Panc1 (cell line): Measurements from ENCODE around the gene PRKCA.

Experiments
- CTCF ChIP-seq: fragments of 450-650 bp; IDR thresholded peaks from 2 replicates; pipeline ENCODE4 v1.5.1; 2017; ENCODE audit warnings: mild to moderate bottlenecking
- POLR2AphosphoS5 ChIP-seq: IDR thresholded peaks from 2 replicates; pipeline ENCODE4 v1.6.1; 2012; ENCODE audit warnings: mild to moderate bottlenecking, low read depth, low read length, moderate library complexity
- REST ChIP-seq, 2 experiments: IDR thresholded peaks; 2 replicates each; pipeline ENCODE4 v1.6.1; 2011 to 2012; ENCODE audit warnings: low read depth in 2 of 2, control low read depth in 1 of 2, low read length in 1 of 2, mild to moderate bottlenecking in 1 of 2, moderate library complexity in 1 of 2; ENCODE audit not compliant: insufficient read depth in 1 of 2
- TCF7L2 ChIP-seq: IDR thresholded peaks from 2 replicates; pipeline ENCODE4 v1.6.1; 2011; ENCODE audit warnings: mild to moderate bottlenecking, low read depth, low read length, inconsistent platforms

GRCh38 chr17:66343531-66344078 is 41.2 kb downstream of the PRKCA start:
- TF ChIP-seq REST (IDR thresholded peaks at IDR 0.05; ENCODE audit: insufficient read depth in 1 of 2, low read depth in 2 of 2, low read length in 1 of 2) (no peak), POLR2AphosphoS5 (no peak), CTCF (no peak), TCF7L2 (no peak)
